Tibial nerve (tissue), 4 donors: ENCODE data around the gene RBM19.

Source experiments
- EP300 ChIP-seq, 2 donors: sonication (generic); formaldehyde crosslinking; IDR thresholded peaks; one replicate each; pipeline ENCODE4 v1.6.1; 2017; ENCODE audit warnings: antibody characterized with exemption in 2 of 2, mild to moderate bottlenecking in 1 of 2
- TF ChIP-seq, protein P1 (sequence below), 5 experiments: fragments of 200-600 bp in 3 of 5; fragments of 450-650 bp in 2 of 5; sonication (generic) in 3 of 5; IDR thresholded peaks; one replicate each; pipeline ENCODE4 v1.5.1; 2016 to 2019; ENCODE audit warnings: antibody characterized with exemption in 5 of 5, mild to moderate bottlenecking in 3 of 5, moderate library complexity in 2 of 5

GRCh38 chr12:113853491-113853890 lies 112.6 kb downstream of the RBM19 start:
- TF ChIP-seq, protein P1, sequence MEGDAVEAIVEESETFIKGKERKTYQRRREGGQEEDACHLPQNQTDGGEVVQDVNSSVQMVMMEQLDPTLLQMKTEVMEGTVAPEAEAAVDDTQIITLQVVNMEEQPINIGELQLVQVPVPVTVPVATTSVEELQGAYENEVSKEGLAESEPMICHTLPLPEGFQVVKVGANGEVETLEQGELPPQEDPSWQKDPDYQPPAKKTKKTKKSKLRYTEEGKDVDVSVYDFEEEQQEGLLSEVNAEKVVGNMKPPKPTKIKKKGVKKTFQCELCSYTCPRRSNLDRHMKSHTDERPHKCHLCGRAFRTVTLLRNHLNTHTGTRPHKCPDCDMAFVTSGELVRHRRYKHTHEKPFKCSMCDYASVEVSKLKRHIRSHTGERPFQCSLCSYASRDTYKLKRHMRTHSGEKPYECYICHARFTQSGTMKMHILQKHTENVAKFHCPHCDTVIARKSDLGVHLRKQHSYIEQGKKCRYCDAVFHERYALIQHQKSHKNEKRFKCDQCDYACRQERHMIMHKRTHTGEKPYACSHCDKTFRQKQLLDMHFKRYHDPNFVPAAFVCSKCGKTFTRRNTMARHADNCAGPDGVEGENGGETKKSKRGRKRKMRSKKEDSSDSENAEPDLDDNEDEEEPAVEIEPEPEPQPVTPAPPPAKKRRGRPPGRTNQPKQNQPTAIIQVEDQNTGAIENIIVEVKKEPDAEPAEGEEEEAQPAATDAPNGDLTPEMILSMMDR (IDR thresholded peaks at IDR 0.05) = no peak
- TF ChIP-seq EP300 (IDR thresholded peaks at IDR 0.05) = no peak
